HG03108 (cell line): ENCODE results near the gene GARIN5A.

ENCODE experiments used
- ATAC-seq: cut with Tn5 transposase; IDR thresholded peaks from one replicate; pipeline ENCODE4 v1.9.1; 2021; ENCODE audit warnings: moderate library complexity; ENCODE audit not compliant: unreplicated experiment

GARIN5A gene

GRCh38 chr19:50476224-50476906 lies at the start of gene GARIN5A, which contains the start of gene EMC10:
Gene GARIN5A, minus strand, starts transcription at chr19:50476848. Its CDS starts 460 bp downstream, at chr19:50476388.
Gene EMC10, plus strand, starts transcription at chr19:50476507. Its CDS starts 38 bp downstream, at chr19:50476545.
- peak; percentile 78 for ATAC-seq

GRCh38 chr19:50522881-50523280 lies 46.2 kb upstream of the GARIN5A start:
- ATAC-seq = no peak

GRCh38 chr19:50520822-50521465 lies 44.3 kb upstream of the GARIN5A start:
- no peak for ATAC-seq

GRCh38 chr19:50519006-50519575 lies 42.4 kb upstream of the GARIN5A start:
- ATAC-seq = no peak

GRCh38 chr19:50518091-50519005 lies 41.7 kb upstream of the GARIN5A start:
- ATAC-seq = no peak

GRCh38 chr19:50517704-50518075 lies 41.0 kb upstream of the GARIN5A start:
- ATAC-seq = no peak

- no peak for ATAC-seq
Observed at GRCh38 chr19:50516964-50517703, 40.5 kb upstream of the GARIN5A start.

- no peak for ATAC-seq
Observed at GRCh38 chr19:50516456-50516855, 39.8 kb upstream of the GARIN5A start.

- no peak for ATAC-seq
Observed at GRCh38 chr19:50515168-50515561, 38.5 kb upstream of the GARIN5A start.

GRCh38 chr19:50514346-50515167 lies 37.9 kb upstream of the GARIN5A start:
- no peak for ATAC-seq

- ATAC-seq = no peak
Observed at GRCh38 chr19:50513746-50514345, 37.2 kb upstream of the GARIN5A start, which contains the start of gene ASPDH. Gene ASPDH, minus strand, starts transcription at chr19:50513913. Its CDS starts 90 bp downstream, at chr19:50513823.

GRCh38 chr19:50512999-50513745 lies 36.5 kb upstream of the GARIN5A start:
- no peak for ATAC-seq

GRCh38 chr19:50512112-50512998 lies 35.7 kb upstream of the GARIN5A start:
- no peak for ATAC-seq

GRCh38 chr19:50511069-50511822 lies 34.6 kb upstream of the GARIN5A start, which contains the start of gene JOSD2:
Gene JOSD2, minus strand, starts transcription at chr19:50511191. Its CDS starts 760 bp downstream, at chr19:50510431.
- ATAC-seq = peak; percentile 85

- no peak for ATAC-seq
Observed at GRCh38 chr19:50510700-50511068, 34.0 kb upstream of the GARIN5A start.

- ATAC-seq = no peak
Observed at GRCh38 chr19:50510121-50510670, 33.5 kb upstream of the GARIN5A start.
